ENCODE results near the gene HOXB1. TPM values are rescaled to one million over a fixed set of nuclear protein-coding genes. Genes with fewer than 3 reads are reported as not detected.

HOXB1 gene
- polyA plus RNA-seq, 1 donor (not counting 4 experiments of a cell fraction or from before 2014, with no cell fraction given): not detected

DNA sequence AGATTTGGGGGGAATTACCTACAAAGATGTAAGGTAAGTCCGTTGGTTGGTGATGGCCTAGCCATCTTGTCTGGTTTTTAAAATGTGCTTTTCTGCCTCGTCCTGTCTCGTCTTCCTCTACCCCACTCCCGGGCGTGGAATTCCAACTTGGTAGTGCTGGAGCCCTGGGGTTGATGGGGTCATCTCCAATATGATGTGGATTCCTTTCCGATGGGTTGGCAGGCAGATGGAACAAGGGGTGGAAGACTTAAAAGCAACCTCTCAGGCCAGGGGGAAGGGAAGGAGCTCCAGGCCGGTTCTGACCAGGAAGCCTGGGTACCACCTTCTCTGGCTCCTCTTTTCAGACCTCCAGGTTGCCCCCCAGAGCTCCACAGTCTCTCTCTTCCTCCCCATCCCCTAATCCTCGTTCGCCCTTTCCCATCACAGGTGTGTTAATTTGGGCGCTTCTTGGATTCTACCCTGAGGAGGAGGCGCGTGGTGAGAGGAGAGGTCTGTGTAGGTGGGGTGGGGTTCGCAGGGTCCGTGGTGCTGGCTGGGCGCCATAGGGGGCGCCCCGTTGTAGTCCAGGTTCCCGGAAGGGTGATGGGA, 19.2 kb upstream of the HOXB1 start:
- FAIRE-seq: no peak
- H3K79me2 ChIP-seq (ENCODE audit: control insufficient read depth, insufficient read depth, low read length): no peaks in the 10 kb centered on the region
- no peak for TF ChIP-seq CTCF (optimal IDR thresholded peaks at IDR 0.05 in 1 of 3, IDR thresholded peaks at IDR 0.05 in 1 of 3, conservative IDR thresholded peaks at IDR 0.05 in 1 of 3; ENCODE audit: extremely low read depth in 1 of 3, insufficient read depth in 2 of 3, low read length in 3 of 3)
- no peak for TF ChIP-seq EZH2 (IDR thresholded peaks at IDR 0.05; ENCODE audit: low read length)
- dilution Hi-C loops (cut with MboI; ENCODE audit: extremely low pct_ligation_motif_present, low sequenced_read_pairs): no loop called here
- H4K20me1 ChIP-seq (ENCODE audit: control insufficient read depth, extremely low read depth, insufficient read depth, low read length): no peaks in the 10 kb centered on the region
- H3K4me3 ChIP-seq (ENCODE audit: control insufficient read depth in 2 of 3, extremely low read depth in 1 of 3, insufficient read depth in 2 of 3, low read depth in 1 of 3, low read length in 3 of 3): no peak overlapping the region
- no peak overlapping the region for H3K27ac ChIP-seq (ENCODE audit: control insufficient read depth, insufficient read depth, low read length)
- no peak overlapping the region for H3K4me2 ChIP-seq (ENCODE audit: control insufficient read depth, extremely low read depth, insufficient read depth, low read depth, low read length)
- H3K9me1 ChIP-seq (ENCODE audit: control insufficient read depth, extremely low read depth, insufficient read depth, low read length): no peaks in the 10 kb centered on the region
- peaks cover 5% of the 10 kb centered on the region for H3K4me1 ChIP-seq (ENCODE audit: control insufficient read depth, extremely low read depth, insufficient read depth, low read length)
- DNase-seq (ENCODE audit: low read depth, low spot score): no peak
- H2AFZ ChIP-seq (ENCODE audit: control insufficient read depth, low read length): no peak overlapping the region
- H3K9me3 ChIP-seq (ENCODE audit: control insufficient read depth, low read depth, low read length): no peaks in the 10 kb centered on the region
- H3K9ac ChIP-seq (ENCODE audit: control insufficient read depth, extremely low read depth, insufficient read depth, low read length): no peak overlapping the region
- H3K27me3 ChIP-seq (ENCODE audit: control insufficient read depth, extremely low read depth, insufficient read depth, low read length): peaks cover 24% of the 10 kb centered on the region
- peaks cover 0 to 3% of the 10 kb centered on the region in 2 experiments for H3K36me3 ChIP-seq (ENCODE audit: control insufficient read depth in 2 of 2, extremely low read depth in 1 of 2, insufficient read depth in 2 of 2, low read length in 2 of 2)

- H3K79me2 ChIP-seq (ENCODE audit: control insufficient read depth, insufficient read depth, low read length): no peaks in the 10 kb centered on the region
Measured at GRCh38 chr17:48549281-48549630, 18.4 kb upstream of the HOXB1 start.

More at GRCh38 chr17:48549281-48549630, 18.4 kb upstream of the HOXB1 start:
- DNase-seq (ENCODE audit: low read depth, low spot score) (no peak), FAIRE-seq (no peak)
- Histone ChIP-seq H3K36me3 (ENCODE audit: control insufficient read depth in 2 of 2, extremely low read depth in 1 of 2, insufficient read depth in 2 of 2, low read length in 2 of 2) (peaks cover 0 to 2% of the 10 kb centered on the region in 2 experiments), H3K27me3 (ENCODE audit: control insufficient read depth, extremely low read depth, insufficient read depth, low read length) (peaks cover 18% of the 10 kb centered on the region), H3K27ac (ENCODE audit: control insufficient read depth, insufficient read depth, low read length) (no peak overlapping the region), H3K4me1 (ENCODE audit: control insufficient read depth, extremely low read depth, insufficient read depth, low read length) (peaks cover 5% of the 10 kb centered on the region), H3K9me1 (ENCODE audit: control insufficient read depth, extremely low read depth, insufficient read depth, low read length) (no peaks in the 10 kb centered on the region), H3K4me3 (ENCODE audit: control insufficient read depth in 2 of 3, extremely low read depth in 1 of 3, insufficient read depth in 2 of 3, low read depth in 1 of 3, low read length in 3 of 3) (no peak overlapping the region), H4K20me1 (ENCODE audit: control insufficient read depth, extremely low read depth, insufficient read depth, low read length) (no peaks in the 10 kb centered on the region), H3K9me3 (ENCODE audit: control insufficient read depth, low read depth, low read length) (no peaks in the 10 kb centered on the region), H3K4me2 (ENCODE audit: control insufficient read depth, extremely low read depth, insufficient read depth, low read depth, low read length) (no peak overlapping the region), H2AFZ (ENCODE audit: control insufficient read depth, low read length) (no peak overlapping the region), H3K9ac (ENCODE audit: control insufficient read depth, extremely low read depth, insufficient read depth, low read length) (no peak overlapping the region)
- TF ChIP-seq EZH2 (IDR thresholded peaks at IDR 0.05; ENCODE audit: low read length) (no peak), CTCF (optimal IDR thresholded peaks at IDR 0.05 in 1 of 3, IDR thresholded peaks at IDR 0.05 in 1 of 3, conservative IDR thresholded peaks at IDR 0.05 in 1 of 3; ENCODE audit: extremely low read depth in 1 of 3, insufficient read depth in 2 of 3, low read length in 3 of 3) (no peak)
- dilution Hi-C loops (cut with MboI; ENCODE audit: extremely low pct_ligation_motif_present, low sequenced_read_pairs): no loop called here

Data from keratinocyte (primary cell).